RWPE2 (cell line): Measurements from ENCODE around the gene UTP11.
A peak's percentile ranks its signal among the peaks of the same experiment; 100 is the strongest.

Experiments used
- ATAC-seq: fragments of 200-7000 bp; cut with Tn5 transposase; 3 replicates; pipeline ENCODE4 v1.9.1; 2021; ENCODE audit warnings: low read depth
- DNase-seq: peaks from one replicate; pipeline ENCODE4 v3.0.0-alpha.2; 2020; ENCODE audit warnings: low spot score
- H3K27ac ChIP-seq: fragments of 450-650 bp; 2 replicates; pipeline ENCODE4 v1.5.1; 2017; ENCODE audit warnings: mild to moderate bottlenecking; ENCODE audit not compliant: poor library complexity, severe bottlenecking
- H3K27me3 ChIP-seq: fragments of 250-450 bp; sonication (Bioruptor Pico); 2 replicates; pipeline ENCODE4 v1.5.1; 2021; ENCODE audit warnings: mild to moderate bottlenecking, moderate library complexity; ENCODE audit not compliant: insufficient read depth, poor library complexity, severe bottlenecking
- H3K36me3 ChIP-seq: fragments of 250-450 bp; sonication (Bioruptor Pico); 2 replicates; pipeline ENCODE4 v1.5.1; 2020; ENCODE audit warnings: low read depth, mild to moderate bottlenecking, moderate library complexity
- H3K4me1 ChIP-seq: fragments of 250-450 bp; sonication (Bioruptor Pico); 2 replicates; pipeline ENCODE4 v1.5.1; 2021; ENCODE audit warnings: mild to moderate bottlenecking, moderate library complexity; ENCODE audit not compliant: insufficient read depth, poor library complexity, severe bottlenecking
- H3K4me3 ChIP-seq: fragments of 250-450 bp; sonication (Bioruptor Pico); 2 replicates; pipeline ENCODE4 v1.5.1; 2021; ENCODE audit warnings: mild to moderate bottlenecking, moderate library complexity; ENCODE audit not compliant: severe bottlenecking
- H3K9me3 ChIP-seq: fragments of 250-450 bp; sonication (Bioruptor Pico); 2 replicates; pipeline ENCODE4 v1.5.1; 2021; ENCODE audit warnings: mild to moderate bottlenecking, moderate library complexity; ENCODE audit not compliant: severe bottlenecking
- TF ChIP-seq, protein P1 (sequence below): fragments of 450-650 bp; IDR thresholded peaks from one replicate; pipeline ENCODE4 v1.5.1; 2017; ENCODE audit warnings: mild to moderate bottlenecking, moderate library complexity; ENCODE audit not compliant: poor library complexity, severe bottlenecking

Gene UTP11

DNA sequence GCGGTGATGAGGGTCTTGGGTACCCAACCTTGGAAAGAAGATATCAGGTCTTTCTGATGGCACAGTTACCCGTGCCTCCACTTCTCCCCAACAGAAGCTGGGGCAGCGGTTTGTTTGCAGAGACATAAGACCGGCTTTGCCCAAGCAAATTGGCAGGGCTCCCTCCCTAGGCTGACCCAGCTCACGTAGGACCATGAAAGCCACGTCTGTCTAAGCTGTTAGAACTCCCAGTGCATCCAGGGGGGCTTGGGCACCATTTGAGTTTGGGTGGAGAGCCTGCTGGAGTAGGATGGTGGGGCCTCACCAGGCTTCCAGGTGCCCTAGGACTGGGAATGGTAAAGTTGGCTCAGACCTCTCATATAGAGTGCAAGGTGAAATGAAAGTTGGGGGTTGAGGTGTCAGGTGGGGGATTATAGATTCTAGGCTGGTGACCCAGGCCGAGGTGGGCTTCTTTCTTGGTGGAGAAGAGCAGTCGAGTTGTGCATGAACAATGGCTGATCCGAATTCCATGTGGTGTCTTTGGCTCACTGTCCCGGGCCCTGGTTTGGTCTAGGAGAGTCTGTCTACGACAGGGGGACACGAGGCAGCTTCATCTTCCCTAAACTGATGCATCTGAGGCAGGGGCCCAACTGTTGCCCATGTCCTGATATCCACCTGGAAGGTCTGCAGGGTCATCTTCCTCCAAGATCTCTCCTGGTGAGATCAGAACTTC, 30.7 kb downstream of the UTP11 start:
- DNase-seq (no peak), ATAC-seq (no peak)
- TF ChIP-seq, protein P1, sequence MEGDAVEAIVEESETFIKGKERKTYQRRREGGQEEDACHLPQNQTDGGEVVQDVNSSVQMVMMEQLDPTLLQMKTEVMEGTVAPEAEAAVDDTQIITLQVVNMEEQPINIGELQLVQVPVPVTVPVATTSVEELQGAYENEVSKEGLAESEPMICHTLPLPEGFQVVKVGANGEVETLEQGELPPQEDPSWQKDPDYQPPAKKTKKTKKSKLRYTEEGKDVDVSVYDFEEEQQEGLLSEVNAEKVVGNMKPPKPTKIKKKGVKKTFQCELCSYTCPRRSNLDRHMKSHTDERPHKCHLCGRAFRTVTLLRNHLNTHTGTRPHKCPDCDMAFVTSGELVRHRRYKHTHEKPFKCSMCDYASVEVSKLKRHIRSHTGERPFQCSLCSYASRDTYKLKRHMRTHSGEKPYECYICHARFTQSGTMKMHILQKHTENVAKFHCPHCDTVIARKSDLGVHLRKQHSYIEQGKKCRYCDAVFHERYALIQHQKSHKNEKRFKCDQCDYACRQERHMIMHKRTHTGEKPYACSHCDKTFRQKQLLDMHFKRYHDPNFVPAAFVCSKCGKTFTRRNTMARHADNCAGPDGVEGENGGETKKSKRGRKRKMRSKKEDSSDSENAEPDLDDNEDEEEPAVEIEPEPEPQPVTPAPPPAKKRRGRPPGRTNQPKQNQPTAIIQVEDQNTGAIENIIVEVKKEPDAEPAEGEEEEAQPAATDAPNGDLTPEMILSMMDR: no peak
- no peaks in the 10 kb centered on the region for H3K36me3 ChIP-seq
- H3K4me1 ChIP-seq: no peaks in the 10 kb centered on the region
- H3K27me3 ChIP-seq: peaks cover 34% of the 10 kb centered on the region
- no peaks in the 10 kb centered on the region for H3K9me3 ChIP-seq
- no peak overlapping the region for H3K4me3 ChIP-seq
- no peak overlapping the region for H3K27ac ChIP-seq

DNA sequence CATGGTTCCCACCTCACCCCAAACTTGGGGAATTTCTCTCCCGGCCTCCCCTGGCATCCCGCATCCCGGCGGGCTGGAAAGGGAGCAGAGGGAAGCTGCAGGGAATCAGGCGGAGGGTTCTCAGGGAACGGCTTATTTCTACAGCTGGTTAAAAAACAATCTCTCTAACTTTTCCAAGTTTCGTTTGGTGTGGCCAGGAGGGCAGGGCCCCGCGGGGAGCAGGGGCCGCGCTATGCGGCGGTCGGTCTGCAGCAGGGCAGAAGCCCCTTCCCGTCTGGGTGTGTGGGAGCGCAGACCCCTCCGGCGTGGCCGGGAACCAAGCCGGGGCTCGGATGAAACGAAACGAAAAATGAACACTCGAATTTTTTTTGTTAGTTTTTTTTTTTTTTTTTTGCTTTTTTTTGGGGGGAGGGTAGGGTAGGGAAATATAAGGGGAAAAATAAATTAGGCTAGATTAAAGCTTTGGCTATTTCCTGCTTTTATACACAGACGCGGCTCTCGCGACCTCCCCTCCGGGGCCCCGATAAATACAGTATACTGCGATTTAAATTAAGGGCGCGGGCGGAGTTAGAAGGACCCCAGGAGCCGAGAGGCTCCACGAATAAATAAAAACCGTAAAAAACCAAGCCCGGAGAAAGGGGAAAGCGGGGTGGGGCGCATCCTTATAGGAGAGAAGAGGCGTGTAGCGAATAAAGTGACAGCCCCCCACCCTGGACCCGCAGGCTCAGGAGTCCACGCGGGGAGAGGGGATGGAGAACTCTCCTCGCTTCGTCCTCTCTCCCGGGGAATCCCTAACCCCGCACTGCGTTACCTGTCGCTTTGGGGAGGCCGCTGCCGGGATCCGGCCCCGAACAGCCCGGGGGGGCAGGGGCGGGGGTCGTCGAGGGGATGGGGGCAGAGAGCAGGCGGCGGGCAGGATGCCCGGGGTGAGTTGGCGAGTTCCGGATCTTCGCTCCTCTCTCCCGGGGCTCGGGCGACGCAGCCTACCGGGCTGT, 32.0 kb downstream of the UTP11 start:
- H3K9me3 ChIP-seq: no peaks in the 10 kb centered on the region
- no peak for ATAC-seq
- DNase-seq: no peak
- no peaks in the 10 kb centered on the region for H3K4me1 ChIP-seq
- TF ChIP-seq, protein P1: no peak
- no peaks in the 10 kb centered on the region for H3K36me3 ChIP-seq
- H3K27ac ChIP-seq: no peak overlapping the region
- peaks cover 34% of the 10 kb centered on the region for H3K27me3 ChIP-seq
- no peak overlapping the region for H3K4me3 ChIP-seq

DNA sequence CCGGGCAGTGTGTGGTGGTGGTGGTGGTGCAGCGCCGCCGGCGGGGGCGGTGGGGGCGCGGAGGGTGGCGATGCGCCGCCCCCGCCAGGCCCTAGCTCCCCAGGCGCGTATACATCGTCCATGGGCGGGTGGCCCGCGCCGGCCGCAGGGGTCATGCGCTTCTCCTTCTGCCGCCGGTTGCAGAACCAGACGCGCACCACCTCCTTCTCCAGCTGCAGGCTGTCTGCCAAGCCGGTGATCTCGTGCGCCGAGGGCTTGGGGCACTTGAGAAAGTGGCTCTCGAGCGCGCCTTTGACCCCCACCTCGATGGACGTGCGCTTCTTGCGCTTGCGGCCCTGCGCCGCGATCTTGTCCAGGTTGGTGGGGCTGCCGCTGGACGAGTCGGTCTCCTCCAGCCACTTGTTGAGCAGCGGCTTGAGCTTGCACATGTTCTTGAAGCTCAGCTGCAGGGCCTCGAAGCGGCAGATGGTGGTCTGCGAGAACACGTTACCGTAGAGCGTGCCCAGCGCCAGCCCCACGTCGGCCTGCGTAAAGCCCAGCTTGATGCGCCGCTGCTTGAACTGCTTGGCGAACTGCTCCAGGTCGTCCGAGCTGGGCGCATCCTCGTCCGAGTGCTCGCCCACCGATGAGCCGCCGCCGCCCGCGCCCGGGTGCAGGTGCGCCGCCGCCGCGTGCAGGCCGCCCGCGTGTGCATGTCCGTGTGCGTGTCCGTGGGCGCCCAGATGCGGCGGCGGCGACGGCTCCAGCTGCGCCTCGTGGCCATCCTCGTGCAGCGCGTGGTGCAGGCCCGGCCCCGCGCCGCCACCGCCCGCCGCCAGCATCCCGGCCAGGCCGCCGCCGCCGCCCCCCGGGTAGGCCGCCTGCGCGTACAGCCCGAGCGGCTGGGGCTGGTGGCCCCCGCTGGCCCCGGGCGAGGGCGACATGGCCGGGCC, 33.1 kb downstream of the UTP11 start:
- TF ChIP-seq, protein P1: no peak
- H3K4me3 ChIP-seq: peak overlapping the region; percentile 41
- H3K4me1 ChIP-seq: no peaks in the 10 kb centered on the region
- H3K36me3 ChIP-seq: no peaks in the 10 kb centered on the region
- no peak for DNase-seq
- ATAC-seq: no peak
- H3K27me3 ChIP-seq: peaks cover 34% of the 10 kb centered on the region
- no peak overlapping the region for H3K27ac ChIP-seq
- H3K9me3 ChIP-seq: no peaks in the 10 kb centered on the region

DNA sequence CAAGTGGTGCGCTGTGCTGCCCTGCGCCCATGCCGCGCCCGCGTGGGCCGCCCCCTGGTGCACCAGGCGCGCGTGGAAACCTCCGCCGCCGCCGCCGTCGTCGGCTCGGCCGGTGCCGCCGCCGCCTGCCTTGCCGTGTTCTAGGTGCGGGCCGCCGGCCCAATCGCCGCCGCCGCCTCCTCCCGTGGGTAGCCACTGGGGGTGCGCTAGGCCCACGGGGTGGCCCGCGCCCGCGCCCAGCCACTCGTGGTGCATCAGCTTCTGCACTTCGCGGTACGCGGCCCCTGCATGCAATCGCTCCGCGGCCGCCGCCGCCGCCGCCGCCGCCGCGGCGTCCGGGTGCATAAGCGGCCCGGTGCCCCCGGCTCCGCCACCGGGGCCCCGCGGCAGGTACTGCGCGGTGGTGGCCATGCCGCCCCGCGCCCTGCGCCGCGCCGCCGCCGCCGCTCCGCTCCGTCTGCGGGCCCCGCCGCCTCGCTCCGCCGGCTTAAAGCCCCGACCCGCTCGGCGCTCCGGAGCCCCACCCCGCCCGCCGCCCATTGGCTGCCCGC, 33.9 kb downstream of the UTP11 start, which contains the start of gene POU3F1:
Gene POU3F1, minus strand, starts transcription at position 461 of the 551 bp plus-strand sequence. Its CDS starts 50 bp downstream, at position 411.
- Histone ChIP-seq H3K4me3 (peak within 1 kb of the TSS; percentile 41), H3K36me3 (no peaks in the 10 kb centered on the region), H3K4me1 (no peaks in the 10 kb centered on the region), H3K27ac (no peak within 1 kb of the TSS), H3K27me3 (peaks cover 34% of the 10 kb centered on the region), H3K9me3 (no peaks in the 10 kb centered on the region)
- ATAC-seq: no peak
- TF ChIP-seq, protein P1: no peak
- no peak for DNase-seq
